Mesodermal cell (in vitro differentiated cells): Measurements from ENCODE around the gene PRUNE1. TPM values are rescaled to one million over a fixed set of nuclear protein-coding genes. Genes with fewer than 3 reads are reported as not detected.
A peak's percentile ranks its signal among the peaks of the same experiment; 100 is the strongest.

Experiments
- H3K27ac ChIP-seq: 2 replicates; pipeline ENCODE4 v1.7.0; 2013; ENCODE audit warnings: mild to moderate bottlenecking, low read depth, low read length, moderate library complexity; ENCODE audit not compliant: severe bottlenecking
- H3K36me3 ChIP-seq: 2 replicates; pipeline ENCODE4 v1.7.1; 2013; ENCODE audit warnings: mild to moderate bottlenecking, low read length, moderate library complexity; ENCODE audit not compliant: control insufficient read depth, insufficient read depth
- H3K4me1 ChIP-seq: one replicate; pipeline ENCODE4 v1.7.1; 2013; ENCODE audit warnings: mild to moderate bottlenecking, low read length; ENCODE audit not compliant: insufficient read depth, control insufficient read depth, poor library complexity, severe bottlenecking
- H3K4me3 ChIP-seq: 2 replicates; pipeline ENCODE4 v1.7.0; 2013; ENCODE audit warnings: low read length, control low read depth, mild to moderate bottlenecking; ENCODE audit not compliant: insufficient read depth, poor library complexity, severe bottlenecking; ENCODE audit errors: extremely low read depth
- H3K9me3 ChIP-seq: 2 replicates; pipeline ENCODE4 v1.7.1; 2013; ENCODE audit warnings: mild to moderate bottlenecking, low read length, moderate library complexity; ENCODE audit not compliant: control insufficient read depth
- WGBS, 2 experiments: methylation state at CpG; one replicate each; pipeline ENCODE4 v1.1.5; 2013; ENCODE audit warnings: missing lambda C conversion rate in 2 of 2; ENCODE audit not compliant: insufficient coverage in 2 of 2; 5-methylcytosine and 5-hydroxymethylcytosine counted together
- polyA plus RNA-seq, 2 experiments: library from polyadenylated mRNA; stranded (reverse); fragments of 50-300 nt; gene quantifications; one replicate each; pipeline ENCODE4 v1.2.3, GENCODE V29; 2013

PRUNE1 gene, protein sequence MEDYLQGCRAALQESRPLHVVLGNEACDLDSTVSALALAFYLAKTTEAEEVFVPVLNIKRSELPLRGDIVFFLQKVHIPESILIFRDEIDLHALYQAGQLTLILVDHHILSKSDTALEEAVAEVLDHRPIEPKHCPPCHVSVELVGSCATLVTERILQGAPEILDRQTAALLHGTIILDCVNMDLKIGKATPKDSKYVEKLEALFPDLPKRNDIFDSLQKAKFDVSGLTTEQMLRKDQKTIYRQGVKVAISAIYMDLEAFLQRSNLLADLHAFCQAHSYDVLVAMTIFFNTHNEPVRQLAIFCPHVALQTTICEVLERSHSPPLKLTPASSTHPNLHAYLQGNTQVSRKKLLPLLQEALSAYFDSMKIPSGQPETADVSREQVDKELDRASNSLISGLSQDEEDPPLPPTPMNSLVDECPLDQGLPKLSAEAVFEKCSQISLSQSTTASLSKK
- polyA plus RNA-seq (2013, experiment 1 of 2) = 23.6 TPM
- polyA plus RNA-seq (2013, experiment 2 of 2) = 21.8 TPM

GRCh38 chr1:151008244-151009205 is at the start of gene PRUNE1:
Gene PRUNE1 (plus strand): TSS chr1:151008449. CDS start chr1:151008633, 184 bp downstream.
- H3K36me3 ChIP-seq = no peaks in the 10 kb centered on the region
- 2 to 4% methylated on average over 55 to 60 of the region's 69 CpGs for WGBS, 2 experiments
- H3K27ac ChIP-seq = peak within 1 kb of the TSS; percentile 99
- peaks cover 15% of the 10 kb centered on the region for H3K4me1 ChIP-seq
- peak within 1 kb of the TSS; percentile 70 for H3K4me3 ChIP-seq
- no peaks in the 10 kb centered on the region for H3K9me3 ChIP-seq

DNA sequence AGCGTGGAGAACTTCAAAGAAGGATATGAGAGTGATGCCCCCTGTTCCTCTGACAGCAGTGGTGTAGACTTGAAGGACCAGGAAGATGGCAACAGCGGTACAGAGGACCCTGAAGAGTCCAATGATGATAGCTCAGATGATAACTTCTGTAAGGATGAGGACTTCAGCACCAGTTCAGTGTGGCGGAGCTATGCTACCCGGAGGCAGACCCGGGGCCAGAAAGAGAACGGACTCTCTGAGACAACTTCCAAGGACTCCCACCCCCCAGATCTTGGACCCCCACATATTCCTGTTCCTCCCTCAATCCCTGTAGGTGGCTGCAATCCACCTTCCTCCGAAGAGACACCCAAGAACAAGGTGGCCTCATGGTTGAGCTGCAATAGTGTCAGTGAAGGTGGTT is 47.6 kb upstream of the PRUNE1 start:
- 97% methylated on average over 6 of the region's 7 CpGs for WGBS, 2 experiments
- H3K27ac ChIP-seq = no peak overlapping the region
- no peak overlapping the region for H3K4me3 ChIP-seq
- no peaks in the 10 kb centered on the region for H3K9me3 ChIP-seq
- H3K4me1 ChIP-seq = no peaks in the 10 kb centered on the region
- peaks cover 84% of the 10 kb centered on the region for H3K36me3 ChIP-seq

- H3K27ac ChIP-seq = no peak overlapping the region
- WGBS, 2 experiments = 91 to 100% methylated on average over 3 of the region's 4 CpGs
Measured at GRCh38 chr1:150961756-150962155, 46.5 kb upstream of the PRUNE1 start.

DNA sequence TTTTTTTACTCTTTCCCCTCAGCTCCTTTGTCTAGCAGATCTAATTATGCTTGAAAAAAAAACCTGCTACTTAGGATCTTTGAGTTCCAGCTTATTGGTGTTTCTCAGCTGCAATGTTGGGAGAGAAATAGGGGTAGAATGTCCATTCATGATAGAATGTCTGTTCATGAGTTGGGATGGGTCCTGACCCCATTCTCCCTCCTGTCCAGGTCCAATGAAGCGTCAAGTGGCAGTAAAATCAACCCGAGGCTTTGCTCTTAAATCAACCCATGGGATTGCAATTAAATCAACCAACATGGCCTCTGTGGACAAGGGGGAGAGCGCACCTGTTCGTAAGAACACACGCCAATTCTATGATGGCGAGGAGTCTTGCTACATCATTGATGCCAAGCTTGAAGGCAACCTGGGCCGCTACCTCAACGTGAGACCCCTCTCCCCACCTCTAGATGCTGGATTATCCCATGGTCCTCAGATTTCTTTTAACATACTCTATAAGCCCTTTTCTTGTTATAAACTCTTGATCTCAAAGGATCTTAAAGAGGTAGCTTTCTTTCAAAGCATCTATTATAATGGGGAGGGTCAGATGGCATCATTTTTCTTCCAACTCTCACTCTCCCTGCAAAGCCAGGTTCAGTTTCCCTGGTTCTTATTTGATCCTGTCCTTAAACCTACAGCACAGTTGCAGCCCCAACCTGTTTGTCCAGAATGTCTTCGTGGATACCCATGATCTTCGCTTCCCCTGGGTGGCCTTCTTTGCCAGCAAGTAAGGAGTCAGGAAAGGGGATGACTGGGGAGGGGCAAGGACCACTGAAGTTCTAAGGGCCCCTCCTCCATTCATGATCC is 44.7 kb upstream of the PRUNE1 start:
- H3K4me1 ChIP-seq = no peaks in the 10 kb centered on the region
- H3K4me3 ChIP-seq = no peak overlapping the region
- no peak overlapping the region for H3K27ac ChIP-seq
- 95% methylated on average over 7 to 8 of the region's 10 CpGs for WGBS, 2 experiments
- peaks cover 94% of the 10 kb centered on the region for H3K36me3 ChIP-seq
- H3K9me3 ChIP-seq = no peaks in the 10 kb centered on the region

More at GRCh38 chr1:150961756-150962155, 46.5 kb upstream of the PRUNE1 start:
- no peaks in the 10 kb centered on the region for H3K4me1 ChIP-seq
- H3K9me3 ChIP-seq = no peaks in the 10 kb centered on the region
- H3K4me3 ChIP-seq = no peak overlapping the region
- H3K36me3 ChIP-seq = peaks cover 87% of the 10 kb centered on the region

DNA sequence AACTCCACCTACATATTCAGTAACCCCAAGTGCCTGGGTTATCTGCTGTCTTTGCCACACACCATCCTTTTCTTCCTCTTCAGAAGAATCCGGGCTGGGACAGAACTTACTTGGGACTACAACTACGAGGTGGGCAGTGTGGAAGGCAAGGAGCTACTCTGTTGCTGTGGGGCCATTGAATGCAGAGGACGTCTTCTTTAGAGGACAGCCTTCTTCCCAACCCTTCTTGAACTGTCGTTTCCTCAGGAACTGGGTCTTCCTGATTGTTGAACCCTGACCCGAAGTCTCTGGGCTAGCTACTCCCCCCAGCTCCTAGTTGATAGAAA is 44.1 kb upstream of the PRUNE1 start:
- 90 to 95% methylated on average over 2 of the region's 5 CpGs for WGBS, 2 experiments
- Histone ChIP-seq H3K36me3 (peaks cover 98% of the 10 kb centered on the region), H3K4me1 (no peaks in the 10 kb centered on the region), H3K27ac (no peak overlapping the region), H3K9me3 (no peaks in the 10 kb centered on the region), H3K4me3 (no peak overlapping the region)

GRCh38 chr1:150965605-150966004 is 42.6 kb upstream of the PRUNE1 start:
- Histone ChIP-seq H3K4me3 (no peak overlapping the region), H3K9me3 (no peaks in the 10 kb centered on the region), H3K27ac (no peak overlapping the region), H3K4me1 (no peaks in the 10 kb centered on the region), H3K36me3 (peaks cover 92% of the 10 kb centered on the region)
- no CpG with 5 or more reads among the region's 4 CpGs for WGBS, 2 experiments

- WGBS, 2 experiments = 100% methylated on average over 3 of the region's 6 CpGs; no CpG with 5 or more reads in 1 of the 2 experiments
- H3K36me3 ChIP-seq = peaks cover 92% of the 10 kb centered on the region
Measured at GRCh38 chr1:150966011-150966410, 42.2 kb upstream of the PRUNE1 start.

DNA sequence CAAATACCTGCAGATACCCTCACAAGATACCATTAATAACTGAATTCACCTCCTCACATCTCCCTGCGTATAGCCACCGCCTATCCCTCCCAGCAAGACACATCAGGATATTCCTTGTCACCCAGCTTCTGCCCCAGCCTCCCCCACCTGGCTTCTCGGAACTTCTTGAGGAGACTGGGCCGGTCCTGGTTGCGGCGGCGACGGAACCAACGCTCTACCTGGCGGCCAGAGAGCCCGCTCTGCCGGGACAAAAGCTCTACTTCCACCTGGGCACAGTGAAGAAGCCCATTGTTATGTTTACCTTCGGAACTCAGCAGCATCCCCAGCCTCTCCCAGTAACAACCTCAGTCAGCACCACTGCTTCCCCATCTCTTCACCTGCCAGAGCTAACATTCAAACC is 40.3 kb upstream of the PRUNE1 start:
- 94 to 96% methylated on average over 11 to 13 of the region's 13 CpGs for WGBS, 2 experiments
- Histone ChIP-seq H3K36me3 (peaks cover 74% of the 10 kb centered on the region), H3K27ac (no peak overlapping the region)

More at GRCh38 chr1:150966011-150966410, 42.2 kb upstream of the PRUNE1 start:
- Histone ChIP-seq H3K4me1 (peaks cover 3% of the 10 kb centered on the region), H3K4me3 (no peak overlapping the region), H3K27ac (no peak overlapping the region), H3K9me3 (no peaks in the 10 kb centered on the region)

GRCh38 chr1:150968491-150968890 is 39.8 kb upstream of the PRUNE1 start:
- Histone ChIP-seq H3K9me3 (no peaks in the 10 kb centered on the region), H3K27ac (no peak overlapping the region), H3K4me1 (peaks cover 26% of the 10 kb centered on the region), H3K36me3 (peaks cover 70% of the 10 kb centered on the region), H3K4me3 (no peak overlapping the region)
- WGBS, 2 experiments = 96 to 100% methylated on average over 4 of the region's 4 CpGs

More for the DNA sequence above, 40.3 kb upstream of the PRUNE1 start:
- Histone ChIP-seq H3K9me3 (no peaks in the 10 kb centered on the region), H3K4me3 (no peak overlapping the region), H3K4me1 (peaks cover 22% of the 10 kb centered on the region)

- peaks cover 26% of the 10 kb centered on the region for H3K4me1 ChIP-seq
- peaks cover 59% of the 10 kb centered on the region for H3K36me3 ChIP-seq
- no peak overlapping the region for H3K27ac ChIP-seq
- no peaks in the 10 kb centered on the region for H3K9me3 ChIP-seq
- WGBS, 2 experiments = 88 to 94% methylated on average over 2 to 3 of the region's 3 CpGs
- no peak overlapping the region for H3K4me3 ChIP-seq
Measured at GRCh38 chr1:150969626-150970025, 38.6 kb upstream of the PRUNE1 start.
